DMS114 treated with DMSO at 0.1 percent for 48 hours (cell line): ENCODE results near the gene CNTNAP2.

Experiments
- DNase-seq: peaks from one replicate; lab custom pipeline; 2025; ENCODE audit not compliant: unreplicated experiment; lab: John Stamatoyannopoulos, UW

Gene CNTNAP2

GRCh38 chr7:146982482-146982881 lies 865.9 kb downstream of the CNTNAP2 start:
- no peak for DNase-seq

GRCh38 chr7:146991596-146991995 lies 875.0 kb downstream of the CNTNAP2 start:
- no peak for DNase-seq

GRCh38 chr7:146993764-146994163 lies 877.2 kb downstream of the CNTNAP2 start:
- DNase-seq, result no peak

GRCh38 chr7:147008530-147008929 lies 891.9 kb downstream of the CNTNAP2 start:
- no peak for DNase-seq

- no peak for DNase-seq
Observed at GRCh38 chr7:147012666-147013065, 896.1 kb downstream of the CNTNAP2 start.

- DNase-seq, result no peak
Observed at GRCh38 chr7:147013825-147014224, 897.2 kb downstream of the CNTNAP2 start.

- DNase-seq, result no peak
Observed at GRCh38 chr7:147014286-147014955, 897.8 kb downstream of the CNTNAP2 start.

- no peak for DNase-seq
Observed at GRCh38 chr7:147015999-147016398, 899.4 kb downstream of the CNTNAP2 start.

GRCh38 chr7:147022056-147022455 lies 905.5 kb downstream of the CNTNAP2 start:
- no peak for DNase-seq

GRCh38 chr7:147023440-147023839 lies 906.8 kb downstream of the CNTNAP2 start:
- DNase-seq, result no peak

GRCh38 chr7:147029953-147030352 lies 913.4 kb downstream of the CNTNAP2 start:
- DNase-seq, result no peak

- no peak for DNase-seq
Observed at GRCh38 chr7:147033641-147034040, 917.0 kb downstream of the CNTNAP2 start.

- DNase-seq, result no peak
Observed at GRCh38 chr7:147041438-147041837, 924.8 kb downstream of the CNTNAP2 start.

GRCh38 chr7:147044941-147045340 lies 928.3 kb downstream of the CNTNAP2 start:
- DNase-seq, result no peak

- no peak for DNase-seq
Observed at GRCh38 chr7:147047696-147048095, 931.1 kb downstream of the CNTNAP2 start.

- no peak for DNase-seq
Observed at GRCh38 chr7:147048864-147049263, 932.3 kb downstream of the CNTNAP2 start.

- DNase-seq, result no peak
Observed at GRCh38 chr7:147052818-147053217, 936.2 kb downstream of the CNTNAP2 start.

- DNase-seq, result no peak
Observed at GRCh38 chr7:147053746-147054145, 937.1 kb downstream of the CNTNAP2 start.

GRCh38 chr7:147060070-147060469 lies 943.5 kb downstream of the CNTNAP2 start:
- no peak for DNase-seq

- DNase-seq, result no peak
Observed at GRCh38 chr7:147062897-147063296, 946.3 kb downstream of the CNTNAP2 start.

- DNase-seq, result no peak
Observed at GRCh38 chr7:147068842-147069241, 952.2 kb downstream of the CNTNAP2 start.

GRCh38 chr7:147069771-147070170 lies 953.2 kb downstream of the CNTNAP2 start:
- no peak for DNase-seq

GRCh38 chr7:147070886-147071285 lies 954.3 kb downstream of the CNTNAP2 start:
- no peak for DNase-seq
